Activated CD8-positive, alpha-beta T cell treated with anti-CD3 and anti-CD28 coated beads for 36 hours (primary cell): ENCODE results near the gene IPO5. TPM values are rescaled to one million over a fixed set of nuclear protein-coding genes. Genes with fewer than 3 reads are reported as not detected.

Experiments
- ATAC-seq: fragments of 200-7000 bp; cut with Tn5 transposase; one replicate; pipeline ENCODE4 v1.10.0; 2021; ENCODE audit warnings: mild to moderate bottlenecking, moderate library complexity
- CTCF ChIA-PET: fragments of 350-600 bp; sonication (Branson Sonifier 250); formaldehyde crosslinking; loops from one replicate; lab custom pipeline; 2021; ENCODE audit warnings: antibody characterized with exemption; lab: Charles Lee
- POLR2A ChIA-PET: fragments of 350-600 bp; sonication (Branson Sonifier 250); formaldehyde crosslinking; loops from one replicate; lab custom pipeline; 2021; ENCODE audit warnings: antibody characterized with exemption; lab: Charles Lee
- DNase-seq: peaks from one replicate; pipeline ENCODE4 v3.0.0-alpha.2; 2020
- H3K27ac Mint-ChIP-seq: one replicate; pipeline ENCODE4 v1.8.0; 2021; ENCODE audit warnings: mild to moderate bottlenecking, mixed read lengths
- H3K27me3 Mint-ChIP-seq: one replicate; pipeline ENCODE4 v1.8.0; 2021; ENCODE audit warnings: mixed read lengths
- H3K36me3 Mint-ChIP-seq: one replicate; pipeline ENCODE4 v1.8.0; 2021; ENCODE audit warnings: low read depth, mixed read lengths
- H3K4me1 Mint-ChIP-seq: one replicate; pipeline ENCODE4 v1.8.0; 2021; ENCODE audit warnings: low read depth, mixed read lengths
- H3K4me3 Mint-ChIP-seq: one replicate; pipeline ENCODE4 v1.8.0; 2021; ENCODE audit warnings: mild to moderate bottlenecking, moderate library complexity, mixed read lengths
- H3K9me3 Mint-ChIP-seq: one replicate; pipeline ENCODE4 v1.8.0; 2021; ENCODE audit warnings: mixed read lengths
- CTCF ChIP-seq: fragments of 200-600 bp; IDR thresholded peaks from one replicate; pipeline ENCODE4 v1.8.0; 2022; ENCODE audit warnings: antibody characterized with exemption, mild to moderate bottlenecking
- intact Hi-C: fragments of 100-400 bp; cut with micrococcal nuclease; formaldehyde crosslinking; loops from one replicate; pipeline ENCODE4 v1.10.0; 2022
- total RNA-seq, 2 experiments: library from RNA; stranded (reverse); gene quantifications; one replicate each; pipeline ENCODE4 v1.2.3, GENCODE V29; 2021

The IPO5 gene
- total RNA-seq, 2 experiments from 2014 or later, result 242 to 250 TPM

GRCh38 chr13:97978651-97979050 is 25.2 kb downstream of the IPO5 start:
- H3K27ac Mint-ChIP-seq, result no peak overlapping the region
- intact Hi-C loops, result loop anchor here (10.0 kb wide), 2 partner anchors 124 to 544 kb away; partner anchors contain the start of gene RAP2A
- peaks cover 41% of the 10 kb centered on the region for H3K4me1 Mint-ChIP-seq
- H3K9me3 Mint-ChIP-seq, result no peaks in the 10 kb centered on the region
- peak overlapping the region; percentile 99 for H3K4me3 Mint-ChIP-seq
- CTCF ChIA-PET, result interaction anchor here (1.3 kb wide), 1 partner anchor 22 kb away, joined by 3 read pairs; no protein-coding TSS in a partner anchor
- POLR2A ChIA-PET, result no interaction called here
- no peak for TF ChIP-seq CTCF
- no peak for DNase-seq
- H3K36me3 Mint-ChIP-seq, result peaks cover 25% of the 10 kb centered on the region
- no peak for ATAC-seq
- H3K27me3 Mint-ChIP-seq, result no peaks in the 10 kb centered on the region

GRCh38 chr13:97979051-97979450 is 25.6 kb downstream of the IPO5 start:
- Mint-ChIP-seq H3K4me3 (peak overlapping the region; percentile 99), H3K27me3 (no peaks in the 10 kb centered on the region), H3K4me1 (peaks cover 41% of the 10 kb centered on the region), H3K36me3 (peaks cover 25% of the 10 kb centered on the region), H3K9me3 (no peaks in the 10 kb centered on the region), H3K27ac (no peak overlapping the region)
- no peak for TF ChIP-seq CTCF
- ChIA-PET CTCF (interaction anchor here (1.3 kb wide), 1 partner anchor 21 kb away, joined by 3 read pairs; no protein-coding TSS in a partner anchor), POLR2A (interaction anchor here (0.6 kb wide), 1 partner anchor 41 kb away, joined by 3 read pairs; no protein-coding TSS in a partner anchor)
- intact Hi-C loops, result loop anchor here (10.0 kb wide), 2 partner anchors 124 to 544 kb away; partner anchors contain the start of gene RAP2A
- no peak for DNase-seq
- ATAC-seq, result no peak

GRCh38 chr13:97979556-97979955 is 26.1 kb downstream of the IPO5 start:
- POLR2A ChIA-PET, result interaction anchor here (0.6 kb wide), 1 partner anchor 41 kb away, joined by 3 read pairs; no protein-coding TSS in a partner anchor
- peaks cover 41% of the 10 kb centered on the region for H3K4me1 Mint-ChIP-seq
- CTCF ChIA-PET, result interaction anchor here (1.3 kb wide), 1 partner anchor 21 kb away, joined by 3 read pairs; no protein-coding TSS in a partner anchor
- no peak for TF ChIP-seq CTCF
- no peak for DNase-seq
- no peak for ATAC-seq
- no peaks in the 10 kb centered on the region for H3K9me3 Mint-ChIP-seq
- intact Hi-C loops, result loop anchor here (10.0 kb wide), 2 partner anchors 125 to 545 kb away; partner anchors contain the start of gene RAP2A
- no peak overlapping the region for H3K27ac Mint-ChIP-seq
- H3K4me3 Mint-ChIP-seq, result no peak overlapping the region
- H3K27me3 Mint-ChIP-seq, result no peaks in the 10 kb centered on the region
- H3K36me3 Mint-ChIP-seq, result peaks cover 28% of the 10 kb centered on the region

GRCh38 chr13:97982286-97982685 is 28.8 kb downstream of the IPO5 start:
- Mint-ChIP-seq H3K4me3 (no peak overlapping the region), H3K4me1 (peaks cover 41% of the 10 kb centered on the region), H3K9me3 (no peaks in the 10 kb centered on the region), H3K27me3 (no peaks in the 10 kb centered on the region), H3K36me3 (peaks cover 38% of the 10 kb centered on the region), H3K27ac (no peak overlapping the region)
- ATAC-seq, result no peak
- CTCF ChIA-PET, result interaction anchor here (1.2 kb wide), 1 partner anchor 16 kb away, joined by 5 read pairs; no protein-coding TSS in a partner anchor
- intact Hi-C loops, result no loop called here
- no peak for TF ChIP-seq CTCF
- no peak for DNase-seq
- POLR2A ChIA-PET, result no interaction called here

GRCh38 chr13:97986835-97987234 is 33.4 kb downstream of the IPO5 start:
- peaks cover 42% of the 10 kb centered on the region for H3K36me3 Mint-ChIP-seq
- H3K4me3 Mint-ChIP-seq, result no peak overlapping the region
- peaks cover 11% of the 10 kb centered on the region for H3K4me1 Mint-ChIP-seq
- H3K27me3 Mint-ChIP-seq, result no peaks in the 10 kb centered on the region
- H3K9me3 Mint-ChIP-seq, result no peaks in the 10 kb centered on the region
- intact Hi-C loops, result no loop called here
- POLR2A ChIA-PET, result interaction anchor here (0.8 kb wide), 1 partner anchor 13 kb away, joined by 4 read pairs; no protein-coding TSS in a partner anchor
- ATAC-seq (no peak), DNase-seq (no peak)
- TF ChIP-seq CTCF, result no peak
- H3K27ac Mint-ChIP-seq, result no peak overlapping the region
- CTCF ChIA-PET, result no interaction called here
